Keratinocyte (primary cell): ENCODE data around the gene PCGF3. TPM values are rescaled to one million over a fixed set of nuclear protein-coding genes. Genes with fewer than 3 reads are reported as not detected.

Experiments
- DNase-seq: peaks from one replicate; pipeline ENCODE4 v3.0.0-alpha.2; 2011; ENCODE audit warnings: low read depth, missing footprints, low spot score
- FAIRE-seq: peaks from 2 replicates; lab custom pipeline; 2011; peaks lifted over from hg19 to GRCh38; lab: Jason Lieb, UNC
- H2AFZ ChIP-seq: 2 replicates; pipeline ENCODE4 v1.6.0; 2012; ENCODE audit warnings: low read length, control low read depth, inconsistent platforms; ENCODE audit not compliant: control insufficient read depth
- H3K27ac ChIP-seq: 2 replicates; pipeline ENCODE4 v1.5.1; 2011; ENCODE audit warnings: low read length; ENCODE audit not compliant: control insufficient read depth, insufficient read depth
- H3K27me3 ChIP-seq: 3 replicates; pipeline ENCODE4 v1.6.0; 2011; ENCODE audit warnings: low read length; ENCODE audit not compliant: control insufficient read depth, insufficient read depth; ENCODE audit errors: extremely low read depth
- H3K36me3 ChIP-seq, 2 experiments: 2 replicates in 1 of 2; 3 replicates in 1 of 2; pipeline ENCODE4 v1.5.1; 2011; ENCODE audit warnings: low read length in 2 of 2, mild to moderate bottlenecking in 1 of 2; ENCODE audit not compliant: control insufficient read depth in 2 of 2, insufficient read depth in 2 of 2; ENCODE audit errors: extremely low read depth in 1 of 2
- H3K4me1 ChIP-seq: 3 replicates; pipeline ENCODE4 v1.5.1; 2011; ENCODE audit warnings: low read length; ENCODE audit not compliant: control insufficient read depth, insufficient read depth; ENCODE audit errors: extremely low read depth
- H3K4me2 ChIP-seq: 3 replicates; pipeline ENCODE4 v1.6.0; 2011; ENCODE audit warnings: low read depth, low read length; ENCODE audit not compliant: control insufficient read depth, insufficient read depth; ENCODE audit errors: extremely low read depth
- H3K4me3 ChIP-seq, 3 experiments: fragments of 200-600 bp in 1 of 3; sonication (generic) in 1 of 3; 2 replicates in 2 of 3; 3 replicates in 1 of 3; pipeline ENCODE4 v1.5.1; 2011 to 2016; ENCODE audit warnings: low read length in 3 of 3, mild to moderate bottlenecking in 3 of 3, control low read depth in 2 of 3, inconsistent platforms in 1 of 3, low read depth in 1 of 3, mixed read lengths in 1 of 3, mixed run types in 1 of 3, moderate library complexity in 1 of 3; ENCODE audit not compliant: control insufficient read depth in 2 of 3, insufficient read depth in 2 of 3; ENCODE audit errors: extremely low read depth in 1 of 3
- H3K79me2 ChIP-seq: 2 replicates; pipeline ENCODE4 v1.6.0; 2012; ENCODE audit warnings: low read length; ENCODE audit not compliant: control insufficient read depth, insufficient read depth
- H3K9ac ChIP-seq: 3 replicates; pipeline ENCODE4 v1.6.0; 2011; ENCODE audit warnings: low read length; ENCODE audit not compliant: control insufficient read depth, insufficient read depth; ENCODE audit errors: extremely low read depth
- H3K9me1 ChIP-seq: 3 replicates; pipeline ENCODE4 v1.6.0; 2011; ENCODE audit warnings: low read length; ENCODE audit not compliant: control insufficient read depth, insufficient read depth; ENCODE audit errors: extremely low read depth
- H3K9me3 ChIP-seq: 2 replicates; pipeline ENCODE4 v1.5.1; 2012; ENCODE audit warnings: low read depth, low read length; ENCODE audit not compliant: control insufficient read depth
- H4K20me1 ChIP-seq: 3 replicates; pipeline ENCODE4 v1.6.0; 2011; ENCODE audit warnings: low read length; ENCODE audit not compliant: control insufficient read depth, insufficient read depth; ENCODE audit errors: extremely low read depth
- EZH2 ChIP-seq: IDR thresholded peaks from one replicate; pipeline ENCODE4 v1.6.1; 2012; ENCODE audit warnings: inconsistent platforms, mild to moderate bottlenecking, low read length, moderate library complexity
- dilution Hi-C: fragments of 300-500 bp; cut with MboI; formaldehyde crosslinking; loops from one replicate; pipeline ENCODE4 v1.7.0; 2020; ENCODE audit warnings: low sequenced_read_pairs; ENCODE audit not compliant: extremely low pct_ligation_motif_present
- polyA plus RNA-seq, 5 experiments: library from polyadenylated mRNA; depleted of rRNA in 3 of 5; stranded (reverse) in 3 of 5; stranded (forward) in 1 of 5; unstranded in 1 of 5; fragments of >200 nt; gene quantifications; 1 replicate in 1 of 5; 2 replicates in 3 of 5; 3 replicates in 1 of 5; pipeline versions ENCODE4 v1.2.1 to v1.2.3, GENCODE V29; 2011 to 2012; ENCODE audit warnings: missing spikeins in 2 of 5, low read depth in 1 of 5, low replicate concordance in 1 of 5
- TF ChIP-seq, protein P1 (sequence below), 3 experiments: IDR thresholded peaks in 1 of 3; conservative IDR thresholded peaks in 1 of 3; optimal IDR thresholded peaks in 1 of 3; 2 replicates in 2 of 3; 3 replicates in 1 of 3; pipeline versions ENCODE3 to v1.5.1; 2011; ENCODE audit warnings: low read length in 3 of 3, mild to moderate bottlenecking in 3 of 3, moderate library complexity in 2 of 3, control low read depth in 1 of 3, inconsistent platforms in 1 of 3; ENCODE audit not compliant: insufficient read depth in 2 of 3; ENCODE audit errors: extremely low read depth in 1 of 3

Gene PCGF3
- polyA plus RNA-seq, 1 donor (not counting 4 experiments of a cell fraction or from before 2014, with no cell fraction given) = 40.1 TPM

DNA sequence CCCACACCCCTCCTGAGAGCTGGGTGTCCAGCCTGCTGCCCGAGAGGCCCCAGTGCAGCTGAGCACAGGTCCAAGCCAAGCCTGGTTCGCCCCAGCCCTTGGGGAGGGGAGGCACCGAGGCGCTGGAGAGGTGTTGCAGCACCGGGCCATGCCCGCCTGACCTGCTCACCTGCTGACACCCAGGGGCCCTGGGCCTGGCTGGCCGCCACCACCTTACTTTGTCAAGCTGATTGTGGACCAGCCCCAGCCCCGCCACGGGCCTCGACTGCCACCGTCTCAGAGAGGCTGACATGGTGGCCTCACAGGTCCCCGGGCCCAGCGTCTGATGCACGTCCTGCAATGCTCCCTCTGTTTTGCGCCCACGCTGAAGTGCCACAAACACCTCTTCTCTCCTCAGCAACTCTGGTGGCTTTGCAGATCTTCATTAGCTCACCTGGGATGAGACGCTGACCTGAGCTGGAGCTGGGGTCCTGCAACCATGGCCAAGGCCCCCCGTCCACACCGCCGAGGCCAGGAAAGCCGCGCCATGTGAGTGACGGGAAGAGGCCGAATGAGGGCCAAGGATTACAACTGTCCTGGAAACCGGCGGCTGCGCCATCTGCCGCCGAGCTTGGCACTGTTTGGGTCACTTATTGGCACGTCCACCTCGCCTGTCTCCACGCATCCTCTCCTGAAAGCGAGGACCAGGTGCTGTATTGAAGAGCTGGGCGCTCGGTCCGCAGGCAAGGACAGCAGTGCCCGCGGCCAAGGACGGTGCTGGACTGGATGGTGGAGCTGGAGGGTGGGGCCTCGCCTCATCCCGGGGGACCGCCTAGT is 112.7 kb downstream of the PCGF3 start:
- Histone ChIP-seq H3K79me2 (no peaks in the 10 kb centered on the region), H3K27me3 (peaks cover 57% of the 10 kb centered on the region), H3K9me1 (no peaks in the 10 kb centered on the region), H3K4me2 (no peak overlapping the region), H3K4me3 (no peak overlapping the region), H3K9ac (no peak overlapping the region), H3K36me3 (no peaks in the 10 kb centered on the region), H3K9me3 (peaks cover 2% of the 10 kb centered on the region), H2AFZ (no peak overlapping the region), H3K4me1 (no peaks in the 10 kb centered on the region), H4K20me1 (no peaks in the 10 kb centered on the region), H3K27ac (no peak overlapping the region)
- DNase-seq = no peak
- FAIRE-seq = no peak
- TF ChIP-seq, protein P1, sequence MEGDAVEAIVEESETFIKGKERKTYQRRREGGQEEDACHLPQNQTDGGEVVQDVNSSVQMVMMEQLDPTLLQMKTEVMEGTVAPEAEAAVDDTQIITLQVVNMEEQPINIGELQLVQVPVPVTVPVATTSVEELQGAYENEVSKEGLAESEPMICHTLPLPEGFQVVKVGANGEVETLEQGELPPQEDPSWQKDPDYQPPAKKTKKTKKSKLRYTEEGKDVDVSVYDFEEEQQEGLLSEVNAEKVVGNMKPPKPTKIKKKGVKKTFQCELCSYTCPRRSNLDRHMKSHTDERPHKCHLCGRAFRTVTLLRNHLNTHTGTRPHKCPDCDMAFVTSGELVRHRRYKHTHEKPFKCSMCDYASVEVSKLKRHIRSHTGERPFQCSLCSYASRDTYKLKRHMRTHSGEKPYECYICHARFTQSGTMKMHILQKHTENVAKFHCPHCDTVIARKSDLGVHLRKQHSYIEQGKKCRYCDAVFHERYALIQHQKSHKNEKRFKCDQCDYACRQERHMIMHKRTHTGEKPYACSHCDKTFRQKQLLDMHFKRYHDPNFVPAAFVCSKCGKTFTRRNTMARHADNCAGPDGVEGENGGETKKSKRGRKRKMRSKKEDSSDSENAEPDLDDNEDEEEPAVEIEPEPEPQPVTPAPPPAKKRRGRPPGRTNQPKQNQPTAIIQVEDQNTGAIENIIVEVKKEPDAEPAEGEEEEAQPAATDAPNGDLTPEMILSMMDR (optimal IDR thresholded peaks at IDR 0.05 in 1 of 3, IDR thresholded peaks at IDR 0.05 in 1 of 3, conservative IDR thresholded peaks at IDR 0.05 in 1 of 3; ENCODE audit: extremely low read depth in 1 of 3, insufficient read depth in 2 of 3, low read length in 3 of 3) = no peak
- no peak for TF ChIP-seq EZH2
- dilution Hi-C loops = no loop called here

DNA sequence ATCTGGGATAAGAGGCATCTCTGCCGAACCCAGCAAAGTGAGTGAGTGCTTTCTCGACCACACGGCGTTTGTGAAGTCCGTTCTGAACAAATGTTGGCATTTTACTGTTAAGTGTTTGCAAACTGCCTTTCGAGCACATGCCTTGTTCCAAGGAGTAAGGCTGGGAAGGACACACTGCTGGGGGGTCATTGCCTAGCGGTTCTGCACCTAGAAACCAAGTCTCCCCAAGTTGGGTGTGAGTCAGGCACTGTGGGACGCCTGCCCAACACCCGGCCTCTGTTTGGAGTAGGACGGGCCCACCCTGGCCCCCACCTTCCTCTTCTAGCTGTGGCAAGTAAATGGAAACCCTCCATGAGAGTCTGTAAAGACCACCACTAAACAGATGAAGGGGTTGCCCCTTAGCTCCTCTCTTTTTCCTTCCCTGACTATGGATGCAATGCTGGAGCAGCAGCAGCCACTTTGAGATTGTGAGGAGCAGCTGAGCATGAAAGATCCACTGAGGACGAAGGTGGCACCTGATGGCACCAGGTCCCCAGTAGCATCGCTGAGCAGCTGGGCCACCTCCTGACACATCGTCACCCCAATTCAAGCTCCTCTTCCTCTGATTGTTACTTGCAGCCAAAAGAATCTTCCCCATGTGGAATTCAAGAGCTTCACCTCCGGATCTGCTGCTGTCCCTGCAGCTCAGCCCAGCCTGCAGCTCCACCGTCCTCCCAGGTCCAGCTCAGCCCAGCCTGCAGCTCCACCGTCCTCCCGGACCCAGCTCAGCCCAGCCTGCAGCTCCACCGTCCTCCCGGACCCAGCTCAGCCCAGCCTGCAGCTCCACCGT is 114.0 kb downstream of the PCGF3 start:
- Histone ChIP-seq H3K4me3 (no peak overlapping the region), H3K4me2 (no peak overlapping the region), H3K4me1 (no peaks in the 10 kb centered on the region), H3K9me1 (no peaks in the 10 kb centered on the region), H3K79me2 (no peaks in the 10 kb centered on the region), H4K20me1 (no peaks in the 10 kb centered on the region), H3K27ac (no peak overlapping the region), H3K9me3 (peaks cover 2% of the 10 kb centered on the region), H3K9ac (no peak overlapping the region), H3K36me3 (no peaks in the 10 kb centered on the region), H3K27me3 (peaks cover 60% of the 10 kb centered on the region), H2AFZ (no peak overlapping the region)
- dilution Hi-C loops = no loop called here
- FAIRE-seq (no peak), DNase-seq (no peak)
- TF ChIP-seq, protein P1 (optimal IDR thresholded peaks at IDR 0.05 in 1 of 3, IDR thresholded peaks at IDR 0.05 in 1 of 3, conservative IDR thresholded peaks at IDR 0.05 in 1 of 3; ENCODE audit: extremely low read depth in 1 of 3, insufficient read depth in 2 of 3, low read length in 3 of 3) = no peak
- TF ChIP-seq EZH2 = no peak

Other genes with a start within 250 kb of the PCGF3 start
- 8.6 to 15.7 TPM (median 10.0 TPM) in 3 replicates for gene ZNF721, start 206.7 kb upstream of the PCGF3 start, polyA plus RNA-seq
- 45.7 to 74.6 TPM (median 68.9 TPM) in 3 replicates for gene PIGG, start 206.6 kb upstream of the PCGF3 start, polyA plus RNA-seq
- gene TMEM271, start 129.5 kb upstream of the PCGF3 start, polyA plus RNA-seq = not detected in 3 replicates
- gene PDE6B, start 80.3 kb upstream of the PCGF3 start, polyA plus RNA-seq = 0.08 to 0.09 TPM in 2 of 3 replicates, not detected in the other
- 438 to 506 TPM (median 498 TPM) in 3 replicates for gene ATP5ME, start 31.6 kb upstream of the PCGF3 start, polyA plus RNA-seq
- gene MYL5, start 31.3 kb upstream of the PCGF3 start, polyA plus RNA-seq = 6.4 to 12.5 TPM (median 8.0 TPM) in 3 replicates
- gene SLC49A3, start 16.7 kb upstream of the PCGF3 start, polyA plus RNA-seq = 0.04 to 0.09 TPM in 2 of 3 replicates, not detected in the other
- gene CPLX1, start 120.3 kb downstream of the PCGF3 start, polyA plus RNA-seq = 0.04 to 0.05 TPM in 2 of 3 replicates, not detected in the other
- 18.4 to 25.3 TPM (median 19.4 TPM) in 3 replicates for gene GAK, start 226.5 kb downstream of the PCGF3 start, polyA plus RNA-seq
- gene TMEM175, start 226.6 kb downstream of the PCGF3 start, polyA plus RNA-seq = 23.2 to 31.3 TPM (median 24.3 TPM) in 3 replicates